Kidney (tissue), 14 donors: ENCODE results near the gene CEP76. TPM values are rescaled to one million over a fixed set of nuclear protein-coding genes. Genes with fewer than 3 reads are reported as not detected.

Experiments
- DNase-seq, 5 donors: peaks; one replicate each; pipeline ENCODE4 v3.0.0-alpha.2; 2013 to 2020
- FAIRE-seq: peaks from 2 replicates; lab custom pipeline; 2012; peaks lifted over from hg19 to GRCh38; lab: Jason Lieb, UNC
- H3K27ac ChIP-seq, 2 donors: one replicate each; pipeline ENCODE4 v1.7.0; 2013; ENCODE audit warnings: low read depth in 2 of 2, low read length in 2 of 2, inconsistent platforms in 1 of 2
- H3K27me3 ChIP-seq: one replicate; pipeline ENCODE4 v1.7.1; 2013; ENCODE audit warnings: low read length, inconsistent platforms; ENCODE audit not compliant: control insufficient read depth, insufficient read depth
- H3K36me3 ChIP-seq, 3 donors: one replicate each; pipeline versions ENCODE4 v1.7.0 to v1.7.1; 2013; ENCODE audit warnings: low read length in 3 of 3, control low read depth in 1 of 3, inconsistent platforms in 1 of 3; ENCODE audit not compliant: insufficient read depth in 3 of 3, control insufficient read depth in 2 of 3
- H3K4me1 ChIP-seq, 3 donors: one replicate each; pipeline versions ENCODE4 v1.7.0 to v1.7.1; 2013; ENCODE audit warnings: low read length in 3 of 3, inconsistent platforms in 1 of 3, low read depth in 1 of 3; ENCODE audit not compliant: control insufficient read depth in 2 of 3, insufficient read depth in 2 of 3
- H3K4me3 ChIP-seq, 3 donors: one replicate each; pipeline versions ENCODE4 v1.7.0 to v1.8.1; 2013; ENCODE audit warnings: low read length in 3 of 3, control low read depth in 1 of 3, inconsistent platforms in 1 of 3
- H3K9ac ChIP-seq, 3 donors: one replicate each; pipeline versions ENCODE4 v1.7.0 to v1.7.1; 2013; ENCODE audit warnings: low read length in 3 of 3, control low read depth in 1 of 3, inconsistent platforms in 1 of 3
- H3K9me3 ChIP-seq, 3 donors: one replicate each; pipeline versions ENCODE4 v1.7.0 to v1.7.1; 2013; ENCODE audit warnings: low read length in 3 of 3, control low read depth in 1 of 3, inconsistent platforms in 1 of 3; ENCODE audit not compliant: control insufficient read depth in 2 of 3, insufficient read depth in 1 of 3
- CTCF ChIP-seq: IDR thresholded peaks from 3 replicates; pipeline ENCODE4 v1.5.1; 2012; ENCODE audit warnings: mild to moderate bottlenecking, moderate library complexity, borderline replicate concordance; ENCODE audit not compliant: insufficient read depth; ENCODE audit errors: extremely low read depth
- intact Hi-C: fragments of 100-400 bp; cut with DNase I; formaldehyde crosslinking; loops from one replicate; pipeline ENCODE4 v1.11.1; 2022
- polyA plus RNA-seq: library from polyadenylated mRNA; stranded (reverse); fragments of 350-450 nt; fragmentation: Illumina TruSeq; extraction: RNeasy Lipid Tissue Mini Kit (QIAGEN cat#74804); gene quantifications from one replicate; pipeline ENCODE4 v1.2.3, GENCODE V29; 2014; ENCODE audit warnings: low read depth, low replicate concordance; ENCODE audit not compliant: insufficient read depth
- total RNA-seq: library from RNA; stranded (reverse); fragmentation: NEBNext Ultra II Directional; extraction: Animal tissue kit (Norgen Biotek cat#: 25700); gene quantifications from one replicate; pipeline ENCODE4 v1.2.1, GENCODE V29; 2021
- donor health status: control.
- donor health status: control.
- donor health status: control.
- donor health status: control.
- donor health status: control.
- donor health status: DM: yes; HTN: yes; CAD: no.
- donor health status: Normal renal cell carcinoma (clear cell type).

The CEP76 gene
- total and polyA plus RNA-seq, 2 donors from 2014 or later: 2.0 to 5.3 TPM

- FAIRE-seq (no peak), DNase-seq (no peak)
- Histone ChIP-seq H3K36me3 (no peaks in the 10 kb centered on the region), H3K9me3 (no peaks in the 10 kb centered on the region), H3K9ac (no peak overlapping the region), H3K4me1 (no peaks in the 10 kb centered on the region), H3K27ac (no peak overlapping the region), H3K4me3 (no peak overlapping the region), H3K27me3 (no peaks in the 10 kb centered on the region)
- intact Hi-C loops: no loop called here
- no peak for TF ChIP-seq CTCF
Observed at GRCh38 chr18:12638644-12639124, 63.8 kb downstream of the CEP76 start.

- Histone ChIP-seq H3K4me3 (no peak overlapping the region), H3K9me3 (no peaks in the 10 kb centered on the region), H3K4me1 (no peaks in the 10 kb centered on the region), H3K36me3 (no peaks in the 10 kb centered on the region), H3K9ac (no peak overlapping the region), H3K27ac (no peak overlapping the region), H3K27me3 (no peaks in the 10 kb centered on the region)
- no peak for TF ChIP-seq CTCF
- FAIRE-seq: no peak
- intact Hi-C loops: no loop called here
- DNase-seq: no peak
Observed at GRCh38 chr18:12637901-12638643, 64.5 kb downstream of the CEP76 start.

- Histone ChIP-seq H3K4me1 (no peaks in the 10 kb centered on the region), H3K27ac (no peak overlapping the region), H3K27me3 (no peaks in the 10 kb centered on the region), H3K4me3 (no peak overlapping the region), H3K36me3 (no peaks in the 10 kb centered on the region), H3K9me3 (no peaks in the 10 kb centered on the region), H3K9ac (no peak overlapping the region)
- TF ChIP-seq CTCF: no peak
- intact Hi-C loops: no loop called here
- no peak for DNase-seq
- FAIRE-seq: no peak
Observed at GRCh38 chr18:12637393-12637792, 65.1 kb downstream of the CEP76 start.
